ENCODE data around the gene MAPK8. TPM values are rescaled to one million over a fixed set of nuclear protein-coding genes. Genes with fewer than 3 reads are reported as not detected.

Gene MAPK8
- total and polyA plus RNA-seq, 10 donors = 5.2 to 61.4 (median 37.4) TPM

DNA sequence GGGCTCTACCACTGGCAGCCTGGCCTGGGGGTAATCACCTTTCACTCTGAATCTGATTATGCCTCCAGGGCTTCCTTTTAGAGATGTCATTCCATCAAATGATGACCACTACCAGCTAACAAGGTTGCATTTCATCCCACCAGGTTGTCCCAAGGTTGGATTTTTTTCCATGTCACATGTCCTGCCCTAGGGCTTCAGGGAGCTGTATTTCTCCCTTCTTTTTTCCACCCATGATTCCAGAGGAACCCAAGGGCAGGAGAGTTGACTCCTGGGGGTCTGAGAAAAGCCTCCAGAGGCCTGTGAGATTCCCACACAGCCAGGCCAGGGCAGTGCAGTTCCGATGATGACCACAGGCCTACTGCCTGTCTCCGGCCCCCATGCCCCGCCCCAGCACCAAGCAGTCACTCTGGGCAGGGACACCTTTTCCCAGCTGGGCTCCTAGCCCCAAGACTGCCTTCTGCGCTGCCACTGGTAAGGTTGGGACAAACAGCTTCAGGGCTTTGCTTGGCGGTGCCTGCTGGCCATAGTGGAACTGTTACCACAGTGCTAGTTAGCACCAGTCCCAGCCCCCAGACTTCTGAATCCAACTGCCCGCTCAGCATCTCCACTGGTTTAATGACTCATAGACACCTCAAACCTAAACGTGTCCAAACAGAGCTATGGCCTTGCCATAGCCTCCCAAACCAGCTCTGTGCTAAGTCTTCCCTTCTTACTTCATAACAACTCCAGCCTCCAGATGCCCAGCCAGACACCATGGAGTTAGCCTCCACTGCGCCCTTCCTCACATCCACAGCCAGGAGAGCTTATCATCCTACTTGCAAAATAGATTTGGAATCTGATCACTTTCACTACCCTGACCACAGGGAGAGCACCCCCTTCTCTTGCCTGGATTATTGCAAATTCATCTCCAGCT lies 164.7 kb downstream of the MAPK8 start:
- 74 to 81% (median 77%) methylated on average over 8 of the region's 8 CpGs for WGBS, 5 donors
- H3K27me3 ChIP-seq (replicated peaks in 1 of 7) = peaks cover 0 to 8% (median 0%) of the 10 kb centered on the region in 7 donors
- H3K4me1 ChIP-seq = no peaks in the 10 kb centered on the region
- H3K4me3 ChIP-seq = no peak overlapping the region
- TF ChIP-seq POLR2AphosphoS5 (IDR thresholded peaks at IDR 0.05) (no peak), POLR2A (IDR thresholded peaks at IDR 0.05) (no peak)
- TF ChIP-seq, protein P1, sequence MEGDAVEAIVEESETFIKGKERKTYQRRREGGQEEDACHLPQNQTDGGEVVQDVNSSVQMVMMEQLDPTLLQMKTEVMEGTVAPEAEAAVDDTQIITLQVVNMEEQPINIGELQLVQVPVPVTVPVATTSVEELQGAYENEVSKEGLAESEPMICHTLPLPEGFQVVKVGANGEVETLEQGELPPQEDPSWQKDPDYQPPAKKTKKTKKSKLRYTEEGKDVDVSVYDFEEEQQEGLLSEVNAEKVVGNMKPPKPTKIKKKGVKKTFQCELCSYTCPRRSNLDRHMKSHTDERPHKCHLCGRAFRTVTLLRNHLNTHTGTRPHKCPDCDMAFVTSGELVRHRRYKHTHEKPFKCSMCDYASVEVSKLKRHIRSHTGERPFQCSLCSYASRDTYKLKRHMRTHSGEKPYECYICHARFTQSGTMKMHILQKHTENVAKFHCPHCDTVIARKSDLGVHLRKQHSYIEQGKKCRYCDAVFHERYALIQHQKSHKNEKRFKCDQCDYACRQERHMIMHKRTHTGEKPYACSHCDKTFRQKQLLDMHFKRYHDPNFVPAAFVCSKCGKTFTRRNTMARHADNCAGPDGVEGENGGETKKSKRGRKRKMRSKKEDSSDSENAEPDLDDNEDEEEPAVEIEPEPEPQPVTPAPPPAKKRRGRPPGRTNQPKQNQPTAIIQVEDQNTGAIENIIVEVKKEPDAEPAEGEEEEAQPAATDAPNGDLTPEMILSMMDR (IDR thresholded peaks at IDR 0.05 in 8 of 11, conservative IDR thresholded peaks at IDR 0.05 in 3 of 11) = no peak
- intact Hi-C loops (cut with DNase I; ENCODE audit: low total_unique reads) = no loop called here
- H3K27ac ChIP-seq = no peak overlapping the region
- DNase-seq = peak; percentile 56
- no peaks in the 10 kb centered on the region for H3K9me3 ChIP-seq
- H3K36me3 ChIP-seq = no peaks in the 10 kb centered on the region

DNA sequence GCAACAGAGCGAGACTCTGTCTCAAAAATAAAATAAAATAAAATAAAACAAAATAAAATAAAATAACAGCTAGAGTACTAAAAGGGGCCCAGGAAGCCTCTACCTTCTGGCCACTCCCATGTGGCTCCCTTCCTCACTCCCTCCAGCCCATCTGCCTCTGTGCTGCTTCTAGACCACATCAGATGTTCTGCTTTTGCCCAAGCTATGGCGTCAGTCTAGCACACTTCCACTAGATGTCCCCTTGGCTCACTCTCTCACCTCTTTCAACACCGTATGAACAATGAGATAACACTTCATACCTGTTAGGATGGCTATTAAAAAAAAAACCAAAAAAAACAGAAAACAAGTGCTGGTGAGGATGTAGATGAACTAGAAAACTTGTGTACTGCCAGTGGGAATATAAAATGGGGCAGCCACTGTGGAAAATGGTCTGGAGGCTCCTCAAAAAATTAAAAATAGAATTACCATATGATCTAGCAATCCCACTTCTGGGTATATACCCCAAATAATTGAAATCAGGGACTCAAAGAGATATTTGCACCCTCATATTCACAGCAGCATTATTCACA lies 166.1 kb downstream of the MAPK8 start:
- no peak for DNase-seq
- peaks cover 0 to 8% (median 0%) of the 10 kb centered on the region in 7 donors for H3K27me3 ChIP-seq (replicated peaks in 1 of 7)
- no peaks in the 10 kb centered on the region for H3K4me1 ChIP-seq
- no peak for TF ChIP-seq POLR2A (IDR thresholded peaks at IDR 0.05)
- TF ChIP-seq POLR2AphosphoS5 (IDR thresholded peaks at IDR 0.05) = no peak
- TF ChIP-seq, protein P1 (IDR thresholded peaks at IDR 0.05 in 8 of 11, conservative IDR thresholded peaks at IDR 0.05 in 3 of 11) = no peak
- H3K9me3 ChIP-seq = no peaks in the 10 kb centered on the region
- intact Hi-C loops (cut with DNase I; ENCODE audit: low total_unique reads) = no loop called here
- no peak overlapping the region for H3K27ac ChIP-seq
- no peak overlapping the region for H3K4me3 ChIP-seq
- H3K36me3 ChIP-seq = no peaks in the 10 kb centered on the region
- 46 to 50% (median 48%) methylated on average over 3 of the region's 3 CpGs for WGBS, 5 donors

DNA sequence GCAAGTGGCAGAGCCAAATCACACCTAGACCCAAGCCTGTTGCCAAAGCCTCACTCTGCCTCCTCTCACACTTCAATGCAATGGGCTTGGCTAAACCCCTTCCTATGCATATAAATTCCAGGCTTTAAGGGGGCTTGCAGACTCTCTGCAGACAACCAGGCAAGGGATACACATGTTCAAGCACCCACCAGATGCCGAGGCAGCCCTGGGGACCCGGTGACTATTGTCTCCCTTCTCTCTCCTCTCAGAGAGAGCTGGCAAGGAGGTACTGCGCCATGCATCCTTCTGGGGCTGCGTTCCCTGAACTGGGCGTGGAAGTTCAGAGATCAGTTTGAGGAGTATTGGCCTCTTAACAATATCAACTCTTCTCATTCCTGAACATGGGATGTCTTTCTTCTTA lies 167.2 kb downstream of the MAPK8 start:
- Histone ChIP-seq H3K36me3 (no peaks in the 10 kb centered on the region), H3K4me1 (no peaks in the 10 kb centered on the region), H3K27me3 (replicated peaks in 1 of 7) (peaks cover 0 to 8% (median 0%) of the 10 kb centered on the region in 7 donors), H3K4me3 (no peak overlapping the region), H3K27ac (no peak overlapping the region), H3K9me3 (no peaks in the 10 kb centered on the region)
- intact Hi-C loops (cut with DNase I; ENCODE audit: low total_unique reads) = no loop called here
- WGBS, 5 donors = 90 to 94% (median 92%) methylated on average over 5 of the region's 5 CpGs
- TF ChIP-seq POLR2A (IDR thresholded peaks at IDR 0.05) = no peak
- DNase-seq = no peak

DNA sequence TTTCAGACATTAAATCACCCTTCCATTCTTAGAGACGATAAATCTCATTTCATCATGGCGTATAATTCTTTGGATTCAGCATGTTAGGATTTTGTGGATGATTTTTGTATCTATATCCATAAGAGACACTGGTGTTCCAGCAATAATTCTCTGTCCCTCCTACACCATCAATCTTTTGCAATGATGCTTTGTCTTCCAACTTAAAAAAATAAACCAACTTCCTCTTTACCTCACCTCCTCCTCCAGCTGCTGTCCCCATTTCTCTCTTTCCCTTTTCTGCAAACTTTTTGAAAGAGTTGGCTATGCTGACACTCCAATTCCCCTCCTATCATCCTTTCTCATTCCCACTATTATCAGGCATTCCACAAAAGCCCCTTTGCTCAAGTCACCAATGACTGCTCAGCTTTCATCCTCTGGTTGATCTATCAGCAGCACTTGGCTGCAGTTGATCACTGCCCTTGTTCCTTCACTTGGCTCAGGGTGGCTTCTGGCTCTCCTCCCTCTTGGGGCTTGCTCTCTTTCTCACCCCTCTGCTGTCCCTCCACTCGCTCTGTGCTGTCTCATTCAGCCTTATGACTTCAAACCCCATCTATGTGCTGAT lies 168.4 kb downstream of the MAPK8 start:
- no peak overlapping the region for H3K27ac ChIP-seq
- TF ChIP-seq POLR2A (IDR thresholded peaks at IDR 0.05) (no peak), POLR2AphosphoS5 (IDR thresholded peaks at IDR 0.05) (no peak)
- TF ChIP-seq, protein P1 (IDR thresholded peaks at IDR 0.05 in 8 of 11, conservative IDR thresholded peaks at IDR 0.05 in 3 of 11) = no peak
- H3K4me1 ChIP-seq = no peaks in the 10 kb centered on the region
- 78 to 92% (median 83%) methylated on average over 3 of the region's 3 CpGs for WGBS, 5 donors
- H3K4me3 ChIP-seq = no peak overlapping the region
- H3K27me3 ChIP-seq (replicated peaks in 1 of 7) = peaks cover 0 to 16% (median 0%) of the 10 kb centered on the region in 7 donors
- no peaks in the 10 kb centered on the region for H3K9me3 ChIP-seq
- H3K36me3 ChIP-seq = no peaks in the 10 kb centered on the region
- intact Hi-C loops (cut with DNase I; ENCODE audit: low total_unique reads) = no loop called here
- no peak for DNase-seq
